ENCODE results near the gene CD40. TPM values are rescaled to one million over a fixed set of nuclear protein-coding genes. Genes with fewer than 3 reads are reported as not detected.

The CD40 gene
- total and polyA plus RNA-seq, 2 of the 8 experiments (the other 6 are each of a cell fraction or from before 2014, with no cell fraction given) = 14.5 to 18.8 TPM

GRCh38 chr20:46150943-46151342 is 32.8 kb downstream of the CD40 start (continued):
- TF ChIP-seq SRF (IDR thresholded peaks at IDR 0.05; ENCODE audit: low read depth, low read length) = no peak
- no peak for TF ChIP-seq POU5F1 (IDR thresholded peaks at IDR 0.05; ENCODE audit: low read depth, low read length)
- TF ChIP-seq CHD7 (IDR thresholded peaks at IDR 0.05; ENCODE audit: insufficient replicate concordance, low read length) = no peak
- TF ChIP-seq, protein P1, sequence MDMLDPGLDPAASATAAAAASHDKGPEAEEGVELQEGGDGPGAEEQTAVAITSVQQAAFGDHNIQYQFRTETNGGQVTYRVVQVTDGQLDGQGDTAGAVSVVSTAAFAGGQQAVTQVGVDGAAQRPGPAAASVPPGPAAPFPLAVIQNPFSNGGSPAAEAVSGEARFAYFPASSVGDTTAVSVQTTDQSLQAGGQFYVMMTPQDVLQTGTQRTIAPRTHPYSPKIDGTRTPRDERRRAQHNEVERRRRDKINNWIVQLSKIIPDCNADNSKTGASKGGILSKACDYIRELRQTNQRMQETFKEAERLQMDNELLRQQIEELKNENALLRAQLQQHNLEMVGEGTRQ (IDR thresholded peaks at IDR 0.05; ENCODE audit: low read length) = no peak
- no peak for TF ChIP-seq POLR2AphosphoS5 (IDR thresholded peaks at IDR 0.05; ENCODE audit: low read depth, low read length)
- no peak for TF ChIP-seq EP300 (IDR thresholded peaks at IDR 0.05; ENCODE audit: borderline replicate concordance in 1 of 2, low read depth in 2 of 2, low read length in 2 of 2)
- no peak for TF ChIP-seq NANOG (IDR thresholded peaks at IDR 0.05; ENCODE audit: insufficient read depth, low read depth, low read length, poor library complexity, severe bottlenecking)

Data from H1 (cell line).